Measurements from ENCODE around the gene FGGY.

- TF ChIP-seq POLR2A (IDR thresholded peaks at IDR 0.05) (no peak), CTCF (IDR thresholded peaks at IDR 0.05 in 4 of 5, conservative IDR thresholded peaks at IDR 0.05 in 1 of 5) (no peak)
These were observed 113.6 kb downstream of the FGGY start for GRCh38 chr1:59410457-59410856.
